ENCODE data around the gene UCK2. TPM values are rescaled to one million over a fixed set of nuclear protein-coding genes. Genes with fewer than 3 reads are reported as not detected.
A peak's percentile ranks its signal among the peaks of the same experiment; 100 is the strongest.

UCK2 gene
- total and polyA plus RNA-seq, 9 of the 15 experiments (the other 6 are each of a cell fraction or from before 2014, with no cell fraction given) = 71.6 to 145 (median 95.8) TPM

GRCh38 chr1:165828103-165828668 lies 772 bp downstream of the UCK2 start (continued):
- TF ChIP-seq MBD1 (CRISPR knock-in tag; IDR thresholded peaks at IDR 0.05) = no peak
- TF ChIP-seq POLR2AphosphoS5 (IDR thresholded peaks at IDR 0.05; ENCODE audit: control insufficient read depth, insufficient read depth, low read depth, low read length) = peak; percentile 51; the same call in 1 of the 2 replicates
- 0 out of 2 replicates have a peak, but pooled peaks have one; percentile 24 for TF ChIP-seq CEBPG (CRISPR knock-in tag; IDR thresholded peaks at IDR 0.05)
- TF ChIP-seq CEBPG (tag; conservative IDR thresholded peaks at IDR 0.05 in 1 of 2, IDR thresholded peaks at IDR 0.05 in 1 of 2) = 0 out of 4 replicates have a peak, but pooled peaks of 1 of the 2 experiments have one; percentile 33
- no peak for TF ChIP-seq RAD51 (IDR thresholded peaks at IDR 0.05; ENCODE audit: borderline replicate concordance, low read depth)
- no peak for TF ChIP-seq PHF20 (IDR thresholded peaks at IDR 0.05; ENCODE audit: partially characterized antibody)
- no peak for TF ChIP-seq ZNF124 (CRISPR knock-in tag; IDR thresholded peaks at IDR 0.05)
- no peak for TF ChIP-seq ZNF696 (CRISPR knock-in tag; conservative IDR thresholded peaks at IDR 0.05)
- no peak for TF ChIP-seq KLF10 (CRISPR knock-in tag; IDR thresholded peaks at IDR 0.05)
- TF ChIP-seq ZBTB17 (CRISPR knock-in tag; IDR thresholded peaks at IDR 0.05) = peak; percentile 15; the same call in 1 of the 2 replicates
- TF ChIP-seq ZNF174 (CRISPR knock-in tag; IDR thresholded peaks at IDR 0.05) = no peak
- TF ChIP-seq NR2C1 (IDR thresholded peaks at IDR 0.05) = no peak
- TF ChIP-seq NR2C1 (tag; IDR thresholded peaks at IDR 0.05) = no peak
- TF ChIP-seq NBN (IDR thresholded peaks at IDR 0.05; ENCODE audit: low read depth) = no peak
- no peak for TF ChIP-seq KDM1A (IDR thresholded peaks at IDR 0.05)
- no peak for TF ChIP-seq ZNF318 (IDR thresholded peaks at IDR 0.05; ENCODE audit: borderline replicate concordance in 1 of 2, low read depth in 1 of 2)
- TF ChIP-seq ZBTB9 (CRISPR knock-in tag; IDR thresholded peaks at IDR 0.05) = no peak

All from K562 (cell line).